Parathyroid adenoma (tissue), 2 donors: ENCODE data around the gene ZSCAN22.
"Not testable (repeated sequence)": the region's sequence is repeated elsewhere in the genome, so short reads cannot be mapped to it uniquely, and the experiment has no call there.

Source experiments
- H2AFZ ChIP-seq: fragments of 300-600 bp; sonication (generic); one replicate; pipeline ENCODE4 v1.7.0; 2017; ENCODE audit warnings: antibody characterized with exemption, mild to moderate bottlenecking
- H3K27ac ChIP-seq: fragments of 300-600 bp; sonication (generic); one replicate; pipeline ENCODE4 v1.7.0; 2017
- H3K27me3 ChIP-seq: fragments of 300-600 bp; sonication (generic); one replicate; pipeline ENCODE4 v1.7.0; 2017; ENCODE audit warnings: low read length; ENCODE audit not compliant: control insufficient read depth, insufficient read depth
- H3K36me3 ChIP-seq: fragments of 300-600 bp; sonication (generic); one replicate; pipeline ENCODE4 v1.7.0; 2017; ENCODE audit warnings: low read length; ENCODE audit not compliant: control insufficient read depth, insufficient read depth
- H3K4me1 ChIP-seq: fragments of 300-600 bp; sonication (generic); one replicate; pipeline ENCODE4 v1.7.0; 2017; ENCODE audit warnings: control low read depth
- H3K4me2 ChIP-seq: fragments of 300-600 bp; sonication (generic); one replicate; pipeline ENCODE4 v1.7.0; 2017; ENCODE audit warnings: low read length
- H3K4me3 ChIP-seq: fragments of 300-600 bp; sonication (generic); one replicate; pipeline ENCODE4 v1.7.0; 2017; ENCODE audit warnings: low read depth, low read length
- H3K79me2 ChIP-seq: fragments of 300-600 bp; sonication (generic); one replicate; pipeline ENCODE4 v1.7.0; 2017; ENCODE audit warnings: control low read depth
- H3K9ac ChIP-seq: fragments of 300-600 bp; sonication (generic); one replicate; pipeline ENCODE4 v1.7.0; 2017; ENCODE audit warnings: mild to moderate bottlenecking
- H3K9me3 ChIP-seq: fragments of 300-600 bp; sonication (generic); one replicate; pipeline ENCODE4 v1.7.0; 2017; ENCODE audit warnings: low read length; ENCODE audit not compliant: control insufficient read depth
- TF ChIP-seq, protein P1 (sequence below): fragments of 300-600 bp; sonication (generic); IDR thresholded peaks from one replicate; pipeline ENCODE4 v1.7.0; 2017; ENCODE audit warnings: antibody characterized with exemption, mild to moderate bottlenecking
- donor health status: primary hyperparathyroidism.

The ZSCAN22 gene

DNA sequence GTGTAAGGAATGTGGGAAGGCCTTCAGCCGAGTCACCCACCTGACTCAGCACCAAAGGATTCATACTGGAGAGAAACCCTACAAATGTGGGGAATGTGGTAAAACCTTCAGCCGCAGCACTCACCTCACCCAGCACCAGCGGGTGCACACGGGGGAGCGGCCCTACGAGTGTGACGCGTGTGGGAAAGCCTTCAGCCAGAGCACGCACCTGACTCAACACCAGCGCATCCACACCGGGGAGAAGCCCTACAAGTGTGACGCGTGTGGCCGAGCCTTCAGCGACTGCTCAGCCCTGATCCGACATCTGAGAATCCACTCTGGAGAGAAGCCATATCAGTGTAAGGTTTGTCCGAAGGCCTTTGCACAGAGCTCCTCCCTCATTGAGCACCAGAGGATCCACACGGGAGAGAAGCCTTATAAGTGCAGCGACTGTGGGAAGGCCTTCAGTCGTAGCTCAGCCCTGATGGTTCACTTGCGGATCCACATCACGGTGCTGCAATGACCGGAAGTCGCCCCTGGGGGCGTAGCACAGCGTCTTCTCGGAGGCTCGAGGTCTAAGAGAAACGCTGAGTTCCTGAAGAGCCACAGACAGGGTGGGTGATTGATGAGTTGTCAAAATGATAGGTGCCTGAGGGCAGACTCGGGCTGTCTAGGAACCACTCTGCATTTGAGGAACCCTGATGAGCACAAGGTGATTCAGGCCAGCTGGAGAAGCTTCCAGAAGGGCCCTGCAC lies 12.2 kb downstream of the ZSCAN22 start:
- no peaks in the 10 kb centered on the region for H3K36me3 ChIP-seq
- peaks cover 9% of the 10 kb centered on the region for H3K79me2 ChIP-seq
- no peaks in the 10 kb centered on the region for H3K9me3 ChIP-seq
- H3K27ac ChIP-seq = no peak overlapping the region
- H3K27me3 ChIP-seq = no peaks in the 10 kb centered on the region
- no peaks in the 10 kb centered on the region for H3K4me1 ChIP-seq
- no peak overlapping the region for H3K9ac ChIP-seq
- no peak overlapping the region for H3K4me3 ChIP-seq
- TF ChIP-seq, protein P1, sequence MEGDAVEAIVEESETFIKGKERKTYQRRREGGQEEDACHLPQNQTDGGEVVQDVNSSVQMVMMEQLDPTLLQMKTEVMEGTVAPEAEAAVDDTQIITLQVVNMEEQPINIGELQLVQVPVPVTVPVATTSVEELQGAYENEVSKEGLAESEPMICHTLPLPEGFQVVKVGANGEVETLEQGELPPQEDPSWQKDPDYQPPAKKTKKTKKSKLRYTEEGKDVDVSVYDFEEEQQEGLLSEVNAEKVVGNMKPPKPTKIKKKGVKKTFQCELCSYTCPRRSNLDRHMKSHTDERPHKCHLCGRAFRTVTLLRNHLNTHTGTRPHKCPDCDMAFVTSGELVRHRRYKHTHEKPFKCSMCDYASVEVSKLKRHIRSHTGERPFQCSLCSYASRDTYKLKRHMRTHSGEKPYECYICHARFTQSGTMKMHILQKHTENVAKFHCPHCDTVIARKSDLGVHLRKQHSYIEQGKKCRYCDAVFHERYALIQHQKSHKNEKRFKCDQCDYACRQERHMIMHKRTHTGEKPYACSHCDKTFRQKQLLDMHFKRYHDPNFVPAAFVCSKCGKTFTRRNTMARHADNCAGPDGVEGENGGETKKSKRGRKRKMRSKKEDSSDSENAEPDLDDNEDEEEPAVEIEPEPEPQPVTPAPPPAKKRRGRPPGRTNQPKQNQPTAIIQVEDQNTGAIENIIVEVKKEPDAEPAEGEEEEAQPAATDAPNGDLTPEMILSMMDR = no peak
- no peak overlapping the region for H2AFZ ChIP-seq
- no peak overlapping the region for H3K4me2 ChIP-seq

DNA sequence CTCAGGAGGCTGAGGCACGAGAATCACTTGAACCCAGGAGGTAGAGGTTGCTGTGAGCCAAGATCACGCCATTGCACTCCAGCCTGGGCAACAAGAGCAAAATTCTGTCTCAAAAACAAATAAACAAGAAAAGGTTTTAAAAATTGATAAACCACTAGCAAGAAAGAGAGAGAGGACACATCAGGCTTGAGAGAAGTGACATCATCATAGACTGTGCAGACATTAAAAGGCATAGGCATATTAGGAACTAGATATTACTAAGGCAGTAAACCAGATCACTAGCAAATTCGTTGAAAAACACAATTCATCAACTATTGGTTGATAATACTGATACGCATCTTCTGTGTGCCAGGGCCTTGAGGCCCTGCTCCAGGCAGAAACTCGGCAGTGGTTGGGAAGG lies 18.8 kb downstream of the ZSCAN22 start:
- TF ChIP-seq, protein P1 = no peak
- Histone ChIP-seq H3K27me3 (no peaks in the 10 kb centered on the region), H3K9me3 (no peaks in the 10 kb centered on the region), H2AFZ (no peak overlapping the region), H3K4me1 (peaks cover 12% of the 10 kb centered on the region), H3K36me3 (no peaks in the 10 kb centered on the region), H3K4me2 (no peak overlapping the region), H3K79me2 (peaks cover 27% of the 10 kb centered on the region), H3K27ac (peak overlapping the region; percentile 90), H3K4me3 (no peak overlapping the region), H3K9ac (no peak overlapping the region)

DNA sequence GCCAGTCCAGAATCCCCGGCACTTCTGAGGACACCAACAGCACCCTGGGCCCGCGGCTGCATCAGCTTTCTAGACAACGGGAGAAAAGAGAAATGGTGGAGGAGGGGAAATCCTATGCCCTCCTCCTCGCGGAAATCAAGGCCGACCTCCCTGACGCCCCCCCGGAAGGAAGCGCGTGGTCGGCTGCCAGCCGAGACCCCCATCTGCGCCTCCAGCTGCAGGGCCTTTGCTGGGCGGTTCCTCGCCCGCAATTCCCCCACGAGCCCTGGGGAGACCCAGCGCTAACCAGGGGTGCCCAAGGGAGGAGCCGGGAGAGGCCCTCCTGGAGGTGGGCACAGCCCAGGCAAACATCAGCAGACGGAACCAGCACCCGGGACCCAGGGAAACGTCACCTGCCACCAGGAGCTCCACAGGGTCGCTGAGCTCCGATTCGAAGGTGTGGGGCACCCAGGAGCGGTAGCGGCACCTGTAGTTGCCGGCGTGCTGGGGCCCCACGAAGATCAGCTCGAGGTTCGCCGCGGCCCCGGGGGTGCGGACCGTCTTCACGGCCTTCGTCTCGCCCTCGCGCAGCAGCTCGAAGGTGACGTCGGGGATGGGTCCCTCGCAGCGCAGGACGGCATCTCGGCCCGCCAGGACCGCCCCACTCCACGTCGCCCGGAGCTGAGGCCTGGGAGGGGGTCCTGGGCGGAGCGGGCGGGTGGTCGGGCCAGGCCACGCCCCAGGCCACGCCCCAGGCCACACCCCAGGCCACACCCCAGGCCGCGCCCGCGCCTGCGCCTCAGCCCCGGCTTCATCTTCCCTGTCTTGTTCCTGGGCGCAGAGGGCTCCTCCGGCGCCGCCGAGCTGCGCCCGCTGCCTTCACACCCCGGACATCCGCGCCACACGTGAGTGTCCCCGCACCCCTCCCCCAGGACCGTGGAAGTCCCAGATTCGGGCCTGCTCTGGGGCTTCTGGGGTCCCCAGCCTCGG lies 20.5 kb downstream of the ZSCAN22 start:
- peak overlapping the region; percentile 97 for H3K4me2 ChIP-seq
- no peaks in the 10 kb centered on the region for H3K36me3 ChIP-seq
- no peaks in the 10 kb centered on the region for H3K9me3 ChIP-seq
- H3K9ac ChIP-seq = peak overlapping the region; percentile 63
- peak overlapping the region; percentile 90 for H3K27ac ChIP-seq
- peaks cover 12% of the 10 kb centered on the region for H3K4me1 ChIP-seq
- peak overlapping the region; percentile 58 for H3K4me3 ChIP-seq
- H2AFZ ChIP-seq = peak overlapping the region; percentile 86
- H3K79me2 ChIP-seq = peaks cover 25% of the 10 kb centered on the region
- TF ChIP-seq, protein P1 = no peak
- no peaks in the 10 kb centered on the region for H3K27me3 ChIP-seq

DNA sequence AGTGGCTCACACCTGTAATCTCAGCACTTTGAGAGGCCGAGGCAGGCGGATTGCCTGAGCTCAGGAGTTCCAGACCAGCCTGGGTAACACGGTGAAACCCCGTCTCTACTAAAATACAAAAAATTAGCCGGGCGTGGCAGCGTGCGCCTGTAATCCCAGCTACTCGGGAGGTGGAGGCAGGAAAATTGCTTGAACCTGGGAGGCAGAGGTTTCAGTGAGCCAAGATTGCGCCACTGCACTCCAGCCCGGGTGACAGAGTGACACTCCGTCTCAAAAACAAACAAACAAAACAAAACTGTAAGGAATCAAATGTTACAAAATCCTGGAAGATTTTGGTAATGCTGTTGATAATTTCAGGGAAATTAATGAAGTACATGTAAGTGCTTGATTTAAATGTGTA lies 21.3 kb downstream of the ZSCAN22 start:
- not testable (repeated sequence) for H3K36me3 ChIP-seq, H3K9ac ChIP-seq, H3K27me3 ChIP-seq, H3K9me3 ChIP-seq
- H2AFZ ChIP-seq = peak overlapping the region; percentile 86
- peaks cover 12% of the 10 kb centered on the region for H3K4me1 ChIP-seq
- H3K27ac ChIP-seq = peak overlapping the region; percentile 90
- H3K4me3 ChIP-seq = peak overlapping the region; percentile 58
- H3K79me2 ChIP-seq = peaks cover 20% of the 10 kb centered on the region
- H3K4me2 ChIP-seq = peak overlapping the region; percentile 97

DNA sequence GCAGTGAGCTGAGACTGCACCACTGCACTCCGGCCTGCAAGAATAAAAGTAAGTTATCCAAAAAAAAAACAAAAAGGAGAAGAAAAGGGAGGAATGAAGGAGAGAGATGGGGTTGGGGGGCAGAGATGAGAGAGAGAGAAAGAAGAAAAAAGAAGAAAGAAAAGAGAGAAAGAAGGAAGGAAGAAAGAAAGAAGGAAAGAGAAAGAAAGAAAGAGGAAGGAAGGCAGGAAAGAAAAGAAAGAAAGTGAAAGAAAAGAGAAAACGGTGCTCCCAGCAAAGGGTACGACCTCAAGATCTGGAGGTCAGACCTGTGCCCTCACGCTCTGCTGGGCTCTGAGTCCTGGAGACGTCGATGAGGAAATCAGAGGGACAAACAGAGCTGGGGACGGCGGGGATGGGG lies 22.8 kb downstream of the ZSCAN22 start:
- H3K4me3 ChIP-seq = no peak overlapping the region

More for the DNA sequence above, 22.8 kb downstream of the ZSCAN22 start:
- Histone ChIP-seq H3K27me3 (no peaks in the 10 kb centered on the region), H2AFZ (no peak overlapping the region), H3K9ac (no peak overlapping the region), H3K4me2 (no peak overlapping the region), H3K36me3 (no peaks in the 10 kb centered on the region), H3K27ac (no peak overlapping the region), H3K79me2 (peaks cover 20% of the 10 kb centered on the region), H3K9me3 (no peaks in the 10 kb centered on the region), H3K4me1 (peaks cover 12% of the 10 kb centered on the region)
- TF ChIP-seq, protein P1 = no peak
